K562 (cell line): ENCODE measurements around the gene TP53BP2. TPM values are rescaled to one million over a fixed set of nuclear protein-coding genes. Genes with fewer than 3 reads are reported as not detected.

Experiments
- ATAC-seq: fragments of 200-7000 bp; cut with Tn5 transposase; 3 replicates; pipeline ENCODE4 v1.9.1; 2020; ENCODE audit warnings: moderate library complexity
- BruUV-seq: library from RNA; stranded (reverse); fragments of 400-500 nt; replicated peaks from 2 replicates; lab custom pipeline; 2021; lab: Mats Ljungman, UMichigan
- CTCF ChIA-PET: fragments of 300-600 bp; formaldehyde crosslinking; extraction: SDS; loops from one replicate; lab custom pipeline; 2021; ENCODE audit warnings: low intra/inter-chr PET ratio; lab: Yijun Ruan, JAX
- POLR2A ChIA-PET: fragments of 300-600, 350-650 bp; sonication (Branson Sonifier 250); formaldehyde crosslinking; extraction: SDS; loops from one replicate; lab custom pipeline; 2021; ENCODE audit warnings: antibody characterized with exemption, inconsistent platforms; lab: Yijun Ruan, JAX
- DNase-seq, 4 experiments: peaks; one replicate each; pipeline versions ENCODE4 v3.0.0 to v3.0.0-alpha.2; 2011 to 2018; ENCODE audit warnings: low spot score in 3 of 4, mixed read lengths in 3 of 4; ENCODE audit errors: extremely low read depth in 1 of 4
- FAIRE-seq: peaks from 2 replicates; lab custom pipeline; 2011; peaks lifted over from hg19 to GRCh38; lab: Jason Lieb, UNC
- H2AFZ ChIP-seq: 2 replicates; pipeline ENCODE4 v1.6.0; 2011; ENCODE audit warnings: low read depth, low read length, control low read depth, inconsistent platforms
- H3K27ac ChIP-seq: fragments of 200-600 bp; 3 replicates; pipeline ENCODE4 v1.8.0; 2011; ENCODE audit warnings: low read depth, mild to moderate bottlenecking, control low read depth, inconsistent platforms, low read length, moderate library complexity, mixed read lengths; ENCODE audit errors: extremely low read depth
- H3K27me3 ChIP-seq, 2 experiments: fragments of 300-600 bp in 1 of 2; 2 replicates in 1 of 2; 3 replicates in 1 of 2; pipeline versions ENCODE4 v1.6.0 to v1.8.0; 2011; ENCODE audit warnings: inconsistent platforms in 2 of 2, low read length in 2 of 2, mild to moderate bottlenecking in 1 of 2, mixed read lengths in 1 of 2, moderate library complexity in 1 of 2; ENCODE audit not compliant: control insufficient read depth in 2 of 2, insufficient read depth in 2 of 2
- H3K36me3 ChIP-seq: fragments of 300-600 bp; 3 replicates; pipeline ENCODE4 v1.8.0; 2011; ENCODE audit warnings: mild to moderate bottlenecking, low read length, inconsistent platforms; ENCODE audit not compliant: control insufficient read depth, insufficient read depth
- H3K4me1 ChIP-seq, 2 experiments: fragments of 200-600 bp in 1 of 2; replicated peaks in 1 of 2; 2 replicates in 1 of 2; 3 replicates in 1 of 2; pipeline versions ENCODE4 v1.5.1 to v1.8.0; 2011; ENCODE audit warnings: inconsistent platforms in 2 of 2, low read length in 2 of 2, mild to moderate bottlenecking in 1 of 2, mixed read lengths in 1 of 2, moderate library complexity in 1 of 2; ENCODE audit not compliant: control insufficient read depth in 2 of 2, insufficient read depth in 2 of 2
- H3K4me2 ChIP-seq: 2 replicates; pipeline ENCODE4 v1.6.1; 2011; ENCODE audit warnings: low read length, control low read depth, inconsistent platforms, mixed read lengths; ENCODE audit not compliant: insufficient read depth
- H3K4me3 ChIP-seq: fragments of 200-600 bp; sonication (generic), shearing (Covaris generic); 2 replicates; pipeline ENCODE4 v1.5.1; 2016; ENCODE audit warnings: control low read depth, inconsistent platforms
- H3K79me2 ChIP-seq: fragments of 200-600 bp; 3 replicates; pipeline ENCODE4 v1.8.0; 2011; ENCODE audit warnings: low read length, inconsistent platforms; ENCODE audit not compliant: control insufficient read depth, insufficient read depth
- H3K9ac ChIP-seq, 2 experiments: 2 replicates each; pipeline versions ENCODE4 v1.6.0 to v1.6.1; 2011; ENCODE audit warnings: low read depth in 2 of 2, low read length in 2 of 2, control low read depth in 1 of 2, inconsistent platforms in 1 of 2, mild to moderate bottlenecking in 1 of 2, mixed read lengths in 1 of 2; ENCODE audit not compliant: insufficient read depth in 1 of 2
- H3K9me1 ChIP-seq: one replicate; pipeline ENCODE4 v1.6.0; 2011; ENCODE audit warnings: inconsistent platforms, mild to moderate bottlenecking, low read length, moderate library complexity; ENCODE audit not compliant: control insufficient read depth, insufficient read depth
- H3K9me3 ChIP-seq: replicated peaks from 2 replicates; pipeline ENCODE4 v1.5.1; 2011; ENCODE audit warnings: low read depth, low read length, inconsistent platforms; ENCODE audit not compliant: control insufficient read depth, insufficient read depth
- H4K20me1 ChIP-seq: replicated peaks from 2 replicates; pipeline ENCODE4 v1.6.1; 2011; ENCODE audit warnings: low read length, inconsistent platforms, mixed read lengths; ENCODE audit not compliant: control insufficient read depth, insufficient read depth
- MEF2D ChIP-seq: conservative IDR thresholded peaks from 2 replicates; pipeline ENCODE4 v1.6.1; 2016; ENCODE audit warnings: low read depth, missing genetic modification characterization, missing compliant biosample characterization
- POLR2AphosphoS2 ChIP-seq: IDR thresholded peaks from 2 replicates; pipeline ENCODE4 v1.6.1; 2012; ENCODE audit warnings: low read length, improper control_type of control experiment
- POLR2G ChIP-seq: fragments of 200-400 bp; formaldehyde crosslinking; IDR thresholded peaks from 2 replicates; pipeline ENCODE4 v1.6.1; 2017; ENCODE audit warnings: low read depth, mild to moderate bottlenecking, antibody characterized with exemption, low read length, moderate library complexity
- RBM25 ChIP-seq: fragments of 200-400 bp; formaldehyde crosslinking; IDR thresholded peaks from 2 replicates; pipeline ENCODE4 v1.6.1; 2018; ENCODE audit warnings: low read length, low read depth, moderate library complexity; ENCODE audit not compliant: severe bottlenecking
- TAF15 ChIP-seq: fragments of 200-400 bp; formaldehyde crosslinking; IDR thresholded peaks from 2 replicates; pipeline ENCODE4 v1.6.1; 2017; ENCODE audit warnings: mild to moderate bottlenecking, low read depth, low read length, moderate library complexity
- ZNF121 ChIP-seq: sonication (generic); formaldehyde crosslinking; conservative IDR thresholded peaks from 2 replicates; pipeline ENCODE4 v1.8.0; 2022; ENCODE audit warnings: missing genetic modification reagents
- WGBS: fragments of 100-300 bp; shearing (Covaris generic); methylation state at CpG from one replicate; pipeline ENCODE4 v1.1.6; 2016; ENCODE audit warnings: low coverage, mixed read lengths; ENCODE audit not compliant: insufficient coverage; ENCODE audit errors: missing lambda C conversion rate; 5-methylcytosine and 5-hydroxymethylcytosine counted together
- in situ Hi-C: fragments of 300-500 bp; cut with MboI; formaldehyde crosslinking; loops from 4 replicates; pipeline ENCODE4 v1.15.0; 2018; ENCODE audit warnings: inconsistent platforms, mixed read lengths
- intact Hi-C: fragments of 100-400 bp; cut with micrococcal nuclease; formaldehyde crosslinking; loops from 2 replicates; pipeline ENCODE4 v1.14.2; 2022
- polyA plus RNA-seq, 8 experiments: library from polyadenylated mRNA; depleted of rRNA in 4 of 8; stranded (reverse) in 5 of 8; unstranded in 3 of 8; fragments of >200 nt; fragmentation: Nextera tagmentation in 2 of 8; fragmentation: Illumina TruSeq in 1 of 8; extraction: Ambion mirVana in 2 of 8; extraction: Trizol in 1 of 8; gene quantifications; 2 replicates each; pipeline versions ENCODE4 v1.2.1 to v1.2.3, GENCODE V29; 2011 to 2014; ENCODE audit warnings: inconsistent platforms in 1 of 8, missing spikeins in 1 of 8
- total RNA-seq, 7 experiments: library from RNA; depleted of rRNA in 6 of 7; stranded (reverse); fragments of >200 nt in 6 of 7; fragmentation: Illumina TruSeq in 2 of 7; extraction: Trizol in 2 of 7; gene quantifications; 2 replicates each; pipeline versions ENCODE4 v1.2.1 to v1.2.3, GENCODE V29; 2011 to 2021; ENCODE audit warnings: low replicate concordance in 1 of 7

Gene TP53BP2
- total and polyA plus RNA-seq, 9 of the 15 experiments (the other 6 are each of a cell fraction or from before 2014, with no cell fraction given) = 17.0 to 69.6 (median 40.1) TPM

DNA sequence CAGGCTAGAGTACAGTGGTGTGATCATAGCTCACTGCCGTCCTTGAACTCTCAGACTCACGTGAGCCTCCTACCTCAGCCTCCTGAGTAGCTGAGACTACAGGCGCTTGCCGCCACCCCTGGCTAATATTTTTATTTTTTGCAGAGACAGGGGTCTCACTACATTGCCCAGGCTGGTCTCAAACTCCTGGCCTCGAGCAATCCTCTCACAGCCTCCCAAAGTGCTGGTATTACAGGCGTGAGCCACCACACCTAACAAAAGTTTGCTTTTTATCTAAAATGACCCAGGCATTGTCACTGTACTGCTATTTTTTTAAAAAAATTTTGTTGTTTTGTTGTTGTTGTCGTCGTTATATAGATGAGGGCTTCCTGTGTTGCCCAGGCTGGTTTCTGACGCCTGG lies 87.0 kb downstream of the TP53BP2 start:
- CTCF ChIA-PET = interaction anchor here (0.7 kb wide), 1 partner anchor 574 kb away, joined by 3 read pairs; no protein-coding TSS in a partner anchor
- ATAC-seq = no peak

DNA sequence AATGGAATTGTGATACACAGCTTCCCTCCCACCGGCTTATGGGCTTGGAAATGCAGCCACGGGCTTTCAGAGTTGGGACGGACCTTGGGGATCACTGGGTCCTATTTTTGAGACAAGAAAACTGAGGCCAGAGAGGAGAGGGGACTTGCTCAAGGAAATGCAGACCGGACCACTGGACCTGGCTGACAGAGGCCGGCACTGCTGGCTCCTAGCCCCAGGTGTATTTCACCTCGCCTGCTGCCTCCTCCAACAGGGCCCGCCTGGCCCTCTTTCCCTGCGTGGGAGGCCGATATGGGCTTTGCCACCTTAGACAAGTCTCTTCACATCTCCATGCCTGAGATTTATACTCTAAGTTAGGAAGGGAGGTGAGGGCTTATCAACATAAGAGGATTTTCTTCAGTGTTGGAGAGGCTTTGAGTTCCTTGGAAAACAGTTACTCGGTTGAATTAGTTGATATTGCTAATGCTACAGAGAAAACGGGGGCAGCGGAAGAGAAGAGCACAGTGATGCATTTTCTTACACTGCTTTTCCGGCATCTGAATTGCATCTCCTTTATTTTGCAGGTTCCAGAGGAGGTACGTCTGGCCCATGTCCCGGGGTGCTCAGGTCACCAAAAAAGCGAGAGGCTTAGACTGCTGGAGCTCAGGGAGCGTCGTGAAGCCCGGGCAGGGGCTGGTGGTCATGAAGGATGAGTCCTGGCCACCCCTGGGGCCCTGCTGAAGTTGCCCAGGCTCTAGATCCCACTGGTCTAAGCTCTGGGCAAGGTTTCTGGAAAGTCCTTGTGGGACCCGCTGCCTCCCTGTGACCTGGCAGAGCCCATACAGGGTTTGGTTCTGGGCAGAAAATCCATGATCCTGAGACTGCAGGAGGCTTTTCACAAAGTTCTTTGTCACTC lies 88.7 kb downstream of the TP53BP2 start:
- POLR2A ChIA-PET = interaction anchor here (0.9 to 2.2 kb wide), 5 partner anchors 8 to 38 kb away, joined by 4 to 12 read pairs (median 5); no protein-coding TSS in a partner anchor
- WGBS = 87% methylated on average over 20 of the region's 20 CpGs

More for the DNA sequence above, 87.0 kb downstream of the TP53BP2 start:
- H4K20me1 ChIP-seq = no peaks in the 10 kb centered on the region
- no peak overlapping the region for H2AFZ ChIP-seq
- no peaks in the 10 kb centered on the region for H3K9me3 ChIP-seq
- BruUV-seq = no TSS peak
- no peaks in the 10 kb centered on the region for H3K79me2 ChIP-seq
- WGBS = 91% methylated on average over 9 of the region's 9 CpGs
- H3K27ac ChIP-seq = no peak overlapping the region
- TF ChIP-seq ZNF121 = peak; percentile 69
- TF ChIP-seq MEF2D (tag) = no peak
- no peak for TF ChIP-seq TAF15
- no peaks in the 10 kb centered on the region for H3K27me3 ChIP-seq
- H3K4me3 ChIP-seq = no peak overlapping the region
- in situ Hi-C loops = loop anchor here (10.0 kb wide), 1 partner anchor 204 kb away; no protein-coding TSS in a partner anchor
- intact Hi-C loops = no loop called here
- H3K9ac ChIP-seq = no peak overlapping the region
- DNase-seq (no peak), FAIRE-seq (no peak)
- H3K4me1 ChIP-seq = no peaks in the 10 kb centered on the region; a peak in 1 of 5 replicates
- H3K9me1 ChIP-seq = no peaks in the 10 kb centered on the region
- H3K4me2 ChIP-seq = no peak overlapping the region
- H3K36me3 ChIP-seq = peaks cover 82% of the 10 kb centered on the region
- POLR2A ChIA-PET = interaction anchor here (8.0 kb wide), 1 partner anchor 15 kb away, joined by 75 read pairs; no protein-coding TSS in a partner anchor

More for the DNA sequence above, 88.7 kb downstream of the TP53BP2 start:
- peaks cover 84% of the 10 kb centered on the region; the same call in 2 of the 3 replicates for H3K36me3 ChIP-seq
- intact Hi-C loops = no loop called here
- CTCF ChIA-PET = no interaction called here
- in situ Hi-C loops = loop anchor here (10.0 kb wide), 1 partner anchor 202 kb away; no protein-coding TSS in a partner anchor
- no peaks in the 10 kb centered on the region for H3K79me2 ChIP-seq
- H3K9me3 ChIP-seq = no peaks in the 10 kb centered on the region
- BruUV-seq = no TSS peak
- no peak overlapping the region for H3K4me3 ChIP-seq
- FAIRE-seq (no peak), ATAC-seq (no peak), DNase-seq (no peak)
- H3K9ac ChIP-seq = peak overlapping the region in 1 of 2 experiments; percentile 38; a peak in 1 of 4 replicates
- H2AFZ ChIP-seq = no peak overlapping the region
- no peaks in the 10 kb centered on the region; a peak in 2 of 5 replicates for H3K4me1 ChIP-seq
- H4K20me1 ChIP-seq = no peaks in the 10 kb centered on the region
- H3K4me2 ChIP-seq = no peak overlapping the region
- no peaks in the 10 kb centered on the region for H3K9me1 ChIP-seq
- TF ChIP-seq POLR2AphosphoS2 (peak; percentile 24; the same call in 1 of the 2 replicates), POLR2G (peak; percentile 28; the same call in 1 of the 2 replicates), RBM25 (no peak)
- no peaks in the 10 kb centered on the region for H3K27me3 ChIP-seq
- H3K27ac ChIP-seq = no peak overlapping the region
